GM12878 (cell line): ENCODE measurements around the gene CXCL6. TPM values are rescaled to one million over a fixed set of nuclear protein-coding genes. Genes with fewer than 3 reads are reported as not detected.

Experiments
- ATAC-seq: fragments of 200-7000 bp; cut with Tn5 transposase; 3 replicates; pipeline ENCODE4 v1.9.1; 2020; ENCODE audit warnings: mild to moderate bottlenecking, moderate library complexity
- BruUV-seq: library from RNA; stranded (reverse); fragments of 400-500 nt; replicated peaks from 2 replicates; lab custom pipeline; 2021; lab: Mats Ljungman, UMichigan
- CTCF ChIA-PET: fragments of 300-600 bp; sonication (Branson Sonifier 250); formaldehyde crosslinking; extraction: SDS; loops from one replicate; lab custom pipeline; 2021; ENCODE audit warnings: inconsistent platforms; lab: Yijun Ruan, JAX
- POLR2A ChIA-PET: fragments of 350-600 bp; formaldehyde crosslinking; extraction: SDS; loops from one replicate; lab custom pipeline; 2021; ENCODE audit warnings: inconsistent platforms; lab: Charles Lee
- RAD21 ChIA-PET: fragments of 300-600 bp; sonication (Branson Sonifier 250); formaldehyde crosslinking; loops from one replicate; lab custom pipeline; 2023; ENCODE audit warnings: antibody characterized with exemption; ENCODE audit not compliant: unreplicated experiment; lab: Charles Lee
- SMC1A ChIA-PET: fragments of 300-600 bp; sonication (Branson Sonifier 250); formaldehyde crosslinking; loops from one replicate; lab custom pipeline; 2023; ENCODE audit not compliant: unreplicated experiment, uncharacterized antibody; lab: Charles Lee
- DNase-seq: peaks from one replicate; pipeline ENCODE4 v3.0.0-alpha.2; 2011; ENCODE audit warnings: low read depth, low spot score
- FAIRE-seq: peaks from 3 replicates; lab custom pipeline; 2011; peaks lifted over from hg19 to GRCh38; lab: Jason Lieb, UNC
- H2AFZ ChIP-seq: 2 replicates; pipeline ENCODE4 v1.6.0; 2011; ENCODE audit warnings: low read depth, low read length, control low read depth; ENCODE audit not compliant: control insufficient read depth
- H3K27ac ChIP-seq: 2 replicates; pipeline ENCODE4 v1.5.1; 2011; ENCODE audit warnings: control low read depth; ENCODE audit not compliant: control insufficient read depth, insufficient read depth
- H3K27me3 ChIP-seq, 2 experiments: replicated peaks in 1 of 2; 2 replicates each; pipeline versions ENCODE4 v1.6.0 to v1.6.1; 2011; ENCODE audit warnings: low read length in 1 of 2; ENCODE audit not compliant: control insufficient read depth in 2 of 2, insufficient read depth in 2 of 2
- H3K36me3 ChIP-seq, 2 experiments: 2 replicates each; pipeline ENCODE4 v1.5.1; 2011; ENCODE audit warnings: low read length in 1 of 2; ENCODE audit not compliant: control insufficient read depth in 2 of 2, insufficient read depth in 2 of 2
- H3K4me1 ChIP-seq: 2 replicates; pipeline ENCODE4 v1.6.1; 2011; ENCODE audit warnings: mild to moderate bottlenecking, low read length, moderate library complexity, mixed read lengths; ENCODE audit not compliant: control insufficient read depth, insufficient read depth
- H3K4me2 ChIP-seq: 2 replicates; pipeline ENCODE4 v1.6.0; 2011; ENCODE audit warnings: control low read depth; ENCODE audit not compliant: control insufficient read depth, insufficient read depth
- H3K4me3 ChIP-seq: fragments of 200-600 bp; sonication (generic); 2 replicates; pipeline ENCODE4 v1.5.1; 2016
- H3K79me2 ChIP-seq: 2 replicates; pipeline ENCODE4 v1.6.0; 2011; ENCODE audit warnings: low read length; ENCODE audit not compliant: control insufficient read depth, insufficient read depth
- H3K9ac ChIP-seq: 2 replicates; pipeline ENCODE4 v1.8.0; 2011; ENCODE audit warnings: low read length, control low read depth, mixed read lengths; ENCODE audit not compliant: control insufficient read depth, insufficient read depth
- H3K9me3 ChIP-seq: replicated peaks from 3 replicates; pipeline ENCODE4 v1.5.1; 2011; ENCODE audit warnings: mild to moderate bottlenecking, low read length; ENCODE audit not compliant: control insufficient read depth, insufficient read depth
- H4K20me1 ChIP-seq: 2 replicates; pipeline ENCODE4 v1.6.0; 2011; ENCODE audit not compliant: control insufficient read depth, insufficient read depth
- BACH1 ChIP-seq: fragments of 450-650 bp; IDR thresholded peaks from 2 replicates; pipeline ENCODE4 v1.6.1; 2017; ENCODE audit warnings: mild to moderate bottlenecking, borderline replicate concordance
- CBFB ChIP-seq: IDR thresholded peaks from 2 replicates; pipeline ENCODE4 v1.6.1; 2016; ENCODE audit warnings: antibody characterized with exemption, low read depth
- ESRRA ChIP-seq: IDR thresholded peaks from 2 replicates; pipeline ENCODE4 v1.6.1; 2012; ENCODE audit warnings: mild to moderate bottlenecking, low read length, improper control_type of control experiment
- PBX3 ChIP-seq: IDR thresholded peaks from 2 replicates; pipeline ENCODE4 v1.6.1; 2011; ENCODE audit warnings: mild to moderate bottlenecking, low read depth, low read length, moderate library complexity; ENCODE audit not compliant: insufficient replicate concordance
- RCOR1 ChIP-seq: conservative IDR thresholded peaks from 2 replicates; pipeline ENCODE4 v1.6.1; 2012; ENCODE audit warnings: low read depth, low read length, improper control_type of control experiment
- RFX5 ChIP-seq: IDR thresholded peaks from 2 replicates; pipeline ENCODE4 v1.6.1; 2011; ENCODE audit warnings: low read depth, low read length, improper control_type of control experiment
- SKIL ChIP-seq: fragments of 450-650 bp; IDR thresholded peaks from 2 replicates; pipeline ENCODE4 v1.6.1; 2017; ENCODE audit warnings: mild to moderate bottlenecking, low read depth, inconsistent platforms; ENCODE audit not compliant: poor library complexity, severe bottlenecking
- TAF1 ChIP-seq: IDR thresholded peaks from 2 replicates; pipeline ENCODE4 v1.6.1; 2011; ENCODE audit warnings: mild to moderate bottlenecking, low read depth, low read length, borderline replicate concordance
- YY1 ChIP-seq: IDR thresholded peaks from 2 replicates; pipeline ENCODE4 v1.6.1; 2011; ENCODE audit warnings: low read depth, mild to moderate bottlenecking, low read length
- WGBS: methylation state at CpG from one replicate; pipeline ENCODE4 v1.1.6; 2016; ENCODE audit warnings: low lambda C conversion rate; ENCODE audit not compliant: insufficient replicate concordance, insufficient coverage; ENCODE audit errors: missing lambda C conversion rate; 5-methylcytosine and 5-hydroxymethylcytosine counted together
- in situ Hi-C: fragments of 300-500 bp; cut with MboI; formaldehyde crosslinking; loops from 9 replicates; pipeline ENCODE4 v1.14.3; 2018; ENCODE audit warnings: mixed read lengths
- intact Hi-C: fragments of 100-400 bp; cut with micrococcal nuclease; formaldehyde crosslinking; loops from one replicate; pipeline ENCODE4 v1.14.2; 2022; ENCODE audit not compliant: unreplicated experiment
- polyA plus RNA-seq, 11 experiments: library from polyadenylated mRNA; depleted of rRNA in 4 of 11; unstranded in 6 of 11; stranded (reverse) in 5 of 11; fragments of >200 nt; fragmentation: Nextera tagmentation in 4 of 11; fragmentation: Illumina TruSeq in 1 of 11; extraction: Ambion mirVana in 4 of 11; extraction: Trizol in 1 of 11; gene quantifications; 1 replicate in 1 of 11; 2 replicates in 10 of 11; pipeline versions ENCODE4 v1.2.1 to v1.2.3, GENCODE V29; 2011 to 2016; ENCODE audit warnings: inconsistent platforms in 2 of 11, missing spikeins in 2 of 11, low read depth in 1 of 11
- total RNA-seq, 4 experiments: library from RNA; depleted of rRNA in 3 of 4; stranded (reverse); fragments of >200 nt in 3 of 4; fragmentation: Illumina TruSeq in 1 of 4; extraction: Trizol in 1 of 4; gene quantifications; 2 replicates each; pipeline versions ENCODE4 v1.2.1 to v1.2.3, GENCODE V29; 2013 to 2021
- TF ChIP-seq, protein P1 (sequence below): IDR thresholded peaks from 2 replicates; pipeline ENCODE4 v1.6.1; 2012; ENCODE audit warnings: improper control_type of control experiment, low read depth, low read length; ENCODE audit not compliant: insufficient replicate concordance
- TF ChIP-seq, protein P2 (sequence below): fragments of 150-350 bp; IDR thresholded peaks from 2 replicates; pipeline ENCODE4 v1.6.1; 2016; ENCODE audit warnings: low read depth, low read length

CXCL6 gene
- total and polyA plus RNA-seq, 10 of the 15 experiments (the other 5 are each of a cell fraction or from before 2014, with no cell fraction given), result not detected

- H3K27ac ChIP-seq, result no peak overlapping the region
- no peak for TF ChIP-seq TAF1
- no peak for TF ChIP-seq ESRRA
- TF ChIP-seq RCOR1, result no peak
- TF ChIP-seq RFX5, result no peak
- no peak for TF ChIP-seq SKIL
- no peak for TF ChIP-seq PBX3
- no peak for TF ChIP-seq YY1
- TF ChIP-seq, protein P1, sequence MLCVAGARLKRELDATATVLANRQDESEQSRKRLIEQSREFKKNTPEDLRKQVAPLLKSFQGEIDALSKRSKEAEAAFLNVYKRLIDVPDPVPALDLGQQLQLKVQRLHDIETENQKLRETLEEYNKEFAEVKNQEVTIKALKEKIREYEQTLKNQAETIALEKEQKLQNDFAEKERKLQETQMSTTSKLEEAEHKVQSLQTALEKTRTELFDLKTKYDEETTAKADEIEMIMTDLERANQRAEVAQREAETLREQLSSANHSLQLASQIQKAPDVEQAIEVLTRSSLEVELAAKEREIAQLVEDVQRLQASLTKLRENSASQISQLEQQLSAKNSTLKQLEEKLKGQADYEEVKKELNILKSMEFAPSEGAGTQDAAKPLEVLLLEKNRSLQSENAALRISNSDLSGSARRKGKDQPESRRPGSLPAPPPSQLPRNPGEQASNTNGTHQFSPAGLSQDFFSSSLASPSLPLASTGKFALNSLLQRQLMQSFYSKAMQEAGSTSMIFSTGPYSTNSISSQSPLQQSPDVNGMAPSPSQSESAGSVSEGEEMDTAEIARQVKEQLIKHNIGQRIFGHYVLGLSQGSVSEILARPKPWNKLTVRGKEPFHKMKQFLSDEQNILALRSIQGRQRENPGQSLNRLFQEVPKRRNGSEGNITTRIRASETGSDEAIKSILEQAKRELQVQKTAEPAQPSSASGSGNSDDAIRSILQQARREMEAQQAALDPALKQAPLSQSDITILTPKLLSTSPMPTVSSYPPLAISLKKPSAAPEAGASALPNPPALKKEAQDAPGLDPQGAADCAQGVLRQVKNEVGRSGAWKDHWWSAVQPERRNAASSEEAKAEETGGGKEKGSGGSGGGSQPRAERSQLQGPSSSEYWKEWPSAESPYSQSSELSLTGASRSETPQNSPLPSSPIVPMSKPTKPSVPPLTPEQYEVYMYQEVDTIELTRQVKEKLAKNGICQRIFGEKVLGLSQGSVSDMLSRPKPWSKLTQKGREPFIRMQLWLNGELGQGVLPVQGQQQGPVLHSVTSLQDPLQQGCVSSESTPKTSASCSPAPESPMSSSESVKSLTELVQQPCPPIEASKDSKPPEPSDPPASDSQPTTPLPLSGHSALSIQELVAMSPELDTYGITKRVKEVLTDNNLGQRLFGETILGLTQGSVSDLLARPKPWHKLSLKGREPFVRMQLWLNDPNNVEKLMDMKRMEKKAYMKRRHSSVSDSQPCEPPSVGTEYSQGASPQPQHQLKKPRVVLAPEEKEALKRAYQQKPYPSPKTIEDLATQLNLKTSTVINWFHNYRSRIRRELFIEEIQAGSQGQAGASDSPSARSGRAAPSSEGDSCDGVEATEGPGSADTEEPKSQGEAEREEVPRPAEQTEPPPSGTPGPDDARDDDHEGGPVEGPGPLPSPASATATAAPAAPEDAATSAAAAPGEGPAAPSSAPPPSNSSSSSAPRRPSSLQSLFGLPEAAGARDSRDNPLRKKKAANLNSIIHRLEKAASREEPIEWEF, result no peak
- TF ChIP-seq, protein P2, sequence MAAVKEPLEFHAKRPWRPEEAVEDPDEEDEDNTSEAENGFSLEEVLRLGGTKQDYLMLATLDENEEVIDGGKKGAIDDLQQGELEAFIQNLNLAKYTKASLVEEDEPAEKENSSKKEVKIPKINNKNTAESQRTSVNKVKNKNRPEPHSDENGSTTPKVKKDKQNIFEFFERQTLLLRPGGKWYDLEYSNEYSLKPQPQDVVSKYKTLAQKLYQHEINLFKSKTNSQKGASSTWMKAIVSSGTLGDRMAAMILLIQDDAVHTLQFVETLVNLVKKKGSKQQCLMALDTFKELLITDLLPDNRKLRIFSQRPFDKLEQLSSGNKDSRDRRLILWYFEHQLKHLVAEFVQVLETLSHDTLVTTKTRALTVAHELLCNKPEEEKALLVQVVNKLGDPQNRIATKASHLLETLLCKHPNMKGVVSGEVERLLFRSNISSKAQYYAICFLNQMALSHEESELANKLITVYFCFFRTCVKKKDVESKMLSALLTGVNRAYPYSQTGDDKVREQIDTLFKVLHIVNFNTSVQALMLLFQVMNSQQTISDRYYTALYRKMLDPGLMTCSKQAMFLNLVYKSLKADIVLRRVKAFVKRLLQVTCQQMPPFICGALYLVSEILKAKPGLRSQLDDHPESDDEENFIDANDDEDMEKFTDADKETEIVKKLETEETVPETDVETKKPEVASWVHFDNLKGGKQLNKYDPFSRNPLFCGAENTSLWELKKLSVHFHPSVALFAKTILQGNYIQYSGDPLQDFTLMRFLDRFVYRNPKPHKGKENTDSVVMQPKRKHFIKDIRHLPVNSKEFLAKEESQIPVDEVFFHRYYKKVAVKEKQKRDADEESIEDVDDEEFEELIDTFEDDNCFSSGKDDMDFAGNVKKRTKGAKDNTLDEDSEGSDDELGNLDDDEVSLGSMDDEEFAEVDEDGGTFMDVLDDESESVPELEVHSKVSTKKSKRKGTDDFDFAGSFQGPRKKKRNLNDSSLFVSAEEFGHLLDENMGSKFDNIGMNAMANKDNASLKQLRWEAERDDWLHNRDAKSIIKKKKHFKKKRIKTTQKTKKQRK, result no peak
- TF ChIP-seq BACH1, result no peak
- no peak for TF ChIP-seq CBFB
These were observed 35.2 kb downstream of the CXCL6 start for GRCh38 chr4:73871511-73872310.

More at GRCh38 chr4:73871511-73872310, 35.2 kb downstream of the CXCL6 start:
- H2AFZ ChIP-seq, result no peak overlapping the region
- ChIA-PET CTCF (no interaction called here), SMC1A (no interaction called here), POLR2A (no interaction called here), RAD21 (no interaction called here)
- H4K20me1 ChIP-seq, result no peaks in the 10 kb centered on the region
- H3K4me3 ChIP-seq, result no peak overlapping the region
- ATAC-seq (no peak), FAIRE-seq (no peak), DNase-seq (no peak)
- BruUV-seq, result no TSS peak
- H3K36me3 ChIP-seq, result no peaks in the 10 kb centered on the region
- peaks cover 2% of the 10 kb centered on the region in 2 experiments; a peak in 2 of 4 replicates for H3K27me3 ChIP-seq
- no peaks in the 10 kb centered on the region for H3K9me3 ChIP-seq
- in situ Hi-C loops, result no loop called here
- no peaks in the 10 kb centered on the region for H3K4me1 ChIP-seq
- 3% methylated on average over 6 of the region's 6 CpGs for WGBS
- no peak overlapping the region for H3K9ac ChIP-seq
- no peaks in the 10 kb centered on the region for H3K79me2 ChIP-seq
- intact Hi-C loops, result no loop called here
- H3K4me2 ChIP-seq, result no peak overlapping the region
